ENCODE measurements around the gene OR9A2. TPM values are rescaled to one million over a fixed set of nuclear protein-coding genes. Genes with fewer than 3 reads are reported as not detected.
"Not testable (repeated sequence)": the region's sequence is repeated elsewhere in the genome, so short reads cannot be mapped to it uniquely, and the experiment has no call there.

The OR9A2 gene
- total and polyA plus RNA-seq, 7 donors = not detected

DNA sequence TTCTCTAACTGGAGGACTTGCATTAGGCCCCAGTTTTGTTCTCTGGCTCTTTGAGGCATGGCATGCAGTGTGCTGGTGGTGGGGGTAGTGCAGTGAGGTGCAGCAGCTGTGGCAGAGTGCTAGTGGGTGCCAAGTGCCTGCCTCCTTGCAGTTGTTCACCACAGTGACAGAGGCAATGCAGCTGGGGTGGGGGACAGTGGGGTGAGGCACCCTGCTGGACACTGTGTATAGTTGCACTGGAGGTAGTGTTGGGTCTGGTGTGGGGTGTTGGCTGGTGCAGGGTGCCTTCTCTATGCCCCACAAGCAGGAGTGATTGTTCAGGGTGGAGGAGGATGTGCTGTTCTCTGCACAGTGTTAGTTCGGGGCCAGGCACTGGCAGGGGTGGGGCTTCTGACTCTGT lies 43.1 kb downstream of the OR9A2 start:
- WGBS, 2 donors = 72 to 87% methylated on average over 1 of the region's 1 CpG
- DNase-seq = no peak
- peaks cover 0 to 2% (median 0%) of the 10 kb centered on the region in 4 donors for H3K9me3 ChIP-seq
- intact Hi-C loops (cut with DNase I) = no loop called here
- H3K36me3 ChIP-seq = no peaks in the 10 kb centered on the region
- H3K27ac ChIP-seq = no peak overlapping the region
- H3K27me3 ChIP-seq = no peaks in the 10 kb centered on the region
- H3K4me3 ChIP-seq = no peak overlapping the region
- H3K4me1 ChIP-seq = no peaks in the 10 kb centered on the region
- TF ChIP-seq POLR2A (IDR thresholded peaks at IDR 0.05) (no peak), POLR2AphosphoS5 (IDR thresholded peaks at IDR 0.05) (no peak), EP300 (IDR thresholded peaks at IDR 0.05) (no peak)
- TF ChIP-seq, protein P1, sequence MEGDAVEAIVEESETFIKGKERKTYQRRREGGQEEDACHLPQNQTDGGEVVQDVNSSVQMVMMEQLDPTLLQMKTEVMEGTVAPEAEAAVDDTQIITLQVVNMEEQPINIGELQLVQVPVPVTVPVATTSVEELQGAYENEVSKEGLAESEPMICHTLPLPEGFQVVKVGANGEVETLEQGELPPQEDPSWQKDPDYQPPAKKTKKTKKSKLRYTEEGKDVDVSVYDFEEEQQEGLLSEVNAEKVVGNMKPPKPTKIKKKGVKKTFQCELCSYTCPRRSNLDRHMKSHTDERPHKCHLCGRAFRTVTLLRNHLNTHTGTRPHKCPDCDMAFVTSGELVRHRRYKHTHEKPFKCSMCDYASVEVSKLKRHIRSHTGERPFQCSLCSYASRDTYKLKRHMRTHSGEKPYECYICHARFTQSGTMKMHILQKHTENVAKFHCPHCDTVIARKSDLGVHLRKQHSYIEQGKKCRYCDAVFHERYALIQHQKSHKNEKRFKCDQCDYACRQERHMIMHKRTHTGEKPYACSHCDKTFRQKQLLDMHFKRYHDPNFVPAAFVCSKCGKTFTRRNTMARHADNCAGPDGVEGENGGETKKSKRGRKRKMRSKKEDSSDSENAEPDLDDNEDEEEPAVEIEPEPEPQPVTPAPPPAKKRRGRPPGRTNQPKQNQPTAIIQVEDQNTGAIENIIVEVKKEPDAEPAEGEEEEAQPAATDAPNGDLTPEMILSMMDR (IDR thresholded peaks at IDR 0.05) = no peak

DNA sequence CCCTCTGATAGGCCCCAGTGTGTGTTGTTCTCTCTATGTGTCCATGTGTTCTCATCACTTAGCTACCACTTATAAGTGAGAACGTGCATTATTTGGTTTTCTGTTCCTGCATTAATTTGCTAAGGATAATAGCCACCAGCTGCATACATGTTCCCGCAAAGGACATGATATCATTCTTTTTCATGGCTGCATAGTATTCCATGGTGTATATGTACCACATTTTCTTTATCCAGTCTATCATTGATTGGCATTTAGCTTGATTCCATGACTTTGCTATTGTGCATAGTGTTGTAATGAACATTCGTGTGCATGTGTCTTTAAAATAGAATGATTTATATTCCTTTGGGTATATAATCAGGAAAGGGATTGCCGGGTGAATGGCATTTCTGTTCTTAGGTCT lies 48.5 kb downstream of the OR9A2 start:
- WGBS, 2 donors = 86 to 87% methylated on average over 4 of the region's 4 CpGs
- H3K27ac ChIP-seq; H3K4me3 ChIP-seq; H3K4me1 ChIP-seq; DNase-seq; H3K36me3 ChIP-seq; intact Hi-C loops (cut with DNase I); H3K27me3 ChIP-seq; H3K9me3 ChIP-seq: not testable (repeated sequence)

Other genes with a start within 250 kb of the OR9A2 start
- gene EPHB6, start 172.1 kb downstream of the OR9A2 start, total RNA-seq = 10 to 100 TPM in 2 of 4 donors, 1 to 10 TPM in 2; 6.7 to 13.6 (median 10.2) TPM
- 1 to 10 TPM; 1.2 to 5.6 (median 1.2) TPM for gene EPHB6, start 172.1 kb downstream of the OR9A2 start, polyA plus RNA-seq
- gene TRPV6, start 141.4 kb downstream of the OR9A2 start, total RNA-seq = not detected
- under 1 TPM in 2 of 3 donors, not detected in 1; 0.19 to 0.60 TPM for gene TRPV6, start 141.4 kb downstream of the OR9A2 start, polyA plus RNA-seq
- not detected for gene TRPV5, start 93.4 kb downstream of the OR9A2 start, total RNA-seq
- gene TRPV5, start 93.4 kb downstream of the OR9A2 start, polyA plus RNA-seq = under 1 TPM in 1 of 3 donors, not detected in 2; 0.03 TPM
- not detected for gene LLCFC1, start 87.6 kb downstream of the OR9A2 start, total RNA-seq
- gene LLCFC1, start 87.6 kb downstream of the OR9A2 start, polyA plus RNA-seq = not detected
- gene KEL, start 64.8 kb downstream of the OR9A2 start, total RNA-seq = under 1 TPM in 1 of 4 donors, not detected in 3; 0.28 TPM
- under 1 TPM in 1 of 3 donors, not detected in 2; 0.69 TPM for gene KEL, start 64.8 kb downstream of the OR9A2 start, polyA plus RNA-seq
- not detected for gene OR6V1, start 25.2 kb upstream of the OR9A2 start, total RNA-seq
- not detected for gene OR6V1, start 25.2 kb upstream of the OR9A2 start, polyA plus RNA-seq
- gene PIP, start 104.9 kb upstream of the OR9A2 start, total RNA-seq = not detected
- not detected for gene PIP, start 104.9 kb upstream of the OR9A2 start, polyA plus RNA-seq
- gene TAS2R39, start 156.3 kb upstream of the OR9A2 start, total RNA-seq = not detected
- not detected for gene TAS2R39, start 156.3 kb upstream of the OR9A2 start, polyA plus RNA-seq
- not detected for gene TAS2R40, start 194.9 kb upstream of the OR9A2 start, total RNA-seq
- not detected for gene TAS2R40, start 194.9 kb upstream of the OR9A2 start, polyA plus RNA-seq
- 100 to 1,000 TPM; 111 to 168 (median 134) TPM for gene GSTK1, start 236.3 kb upstream of the OR9A2 start, total RNA-seq
- 100 to 1,000 TPM; 158 to 247 (median 234) TPM for gene GSTK1, start 236.3 kb upstream of the OR9A2 start, polyA plus RNA-seq